Renal pelvis (tissue), 12 donors: ENCODE data around the gene RHEBL1. TPM values are rescaled to one million over a fixed set of nuclear protein-coding genes. Genes with fewer than 3 reads are reported as not detected.

Experiments used
- DNase-seq: peaks from one replicate; pipeline ENCODE4 v3.0.0-alpha.2; 2013
- long read RNA-seq, 16 experiments: transcript quantifications; one replicate each; lab custom pipeline, GENCODE V29; 2026
- polyA plus RNA-seq, 3 donors: library from polyadenylated mRNA; unstranded; fragments of 120-200 nt; gene quantifications; one replicate each; pipeline ENCODE4 v1.2.1, GENCODE V29; 2013; ENCODE audit not compliant: insufficient read length in 3 of 3

RHEBL1 gene
- 1 to 10 TPM; 1.6 to 2.1 (median 2.0) TPM for polyA plus RNA-seq
- long read RNA-seq, donor 1 = 0 reads
- long read RNA-seq, donor 2 = 0 reads
- long read RNA-seq, donor 3 = 0 reads
- long read RNA-seq, donor 4 = 0 reads
- long read RNA-seq, donor 5 = 0 reads
- long read RNA-seq, donor 6 = 0 reads
- long read RNA-seq, donor 7 = 0 reads
- long read RNA-seq, donor 8 = 0 reads
- long read RNA-seq, donor 9, partial matches to known transcripts = 0 of 2 reads
- long read RNA-seq, donor 9, other reads (novel, unspliced or antisense) = 0 of 2 reads
- long read RNA-seq, donor 10 = 0 reads
- long read RNA-seq, donor 11 = 0 reads
- long read RNA-seq, donor 12, partial matches to known transcripts = 0 of 4 reads
- long read RNA-seq, donor 12, other reads (novel, unspliced or antisense) = 0 of 4 reads
- long read RNA-seq, donor 13, partial matches to known transcripts = 0 of 1 reads
- long read RNA-seq, donor 13, other reads (novel, unspliced or antisense) = 0 of 1 reads
- long read RNA-seq, donor 14 = 0 reads
- long read RNA-seq, donor 15 = 0 reads
- long read RNA-seq, donor 16 = 0 reads

- DNase-seq = peak; percentile 96
Measured at GRCh38 chr12:49069507-49070346, at the start of gene RHEBL1. Gene RHEBL1, minus strand, starts transcription at chr12:49069979. Its CDS starts 194 bp downstream, at chr12:49069785.

DNA sequence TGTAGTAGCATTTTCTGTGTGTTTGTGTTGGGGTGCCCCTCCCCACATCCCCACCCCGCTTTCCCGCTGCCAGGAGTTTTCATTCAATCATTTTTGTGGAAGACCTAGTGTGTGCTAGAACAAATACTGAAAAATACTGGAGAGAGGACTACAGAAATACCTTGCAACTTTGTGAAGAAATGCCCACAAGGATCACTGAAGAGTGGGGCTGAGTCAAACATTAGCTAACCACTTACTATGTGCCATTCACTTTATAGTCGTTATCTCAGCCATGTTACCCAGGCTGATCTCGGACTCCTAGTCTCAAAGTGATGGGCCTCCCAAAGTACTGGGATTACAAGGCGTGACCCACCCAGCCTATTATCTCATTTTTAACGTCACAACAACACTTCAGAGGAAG is 41.4 kb upstream of the RHEBL1 start:
- no peak for DNase-seq

- peak; percentile 98 for DNase-seq
Measured at GRCh38 chr12:49110464-49111155, 40.8 kb upstream of the RHEBL1 start, which contains the start of gene LMBR1L. Gene LMBR1L, minus strand, starts transcription at chr12:49110847. Its CDS starts 292 bp downstream, at chr12:49110555.

GRCh38 chr12:49109641-49110463 is 40.1 kb upstream of the RHEBL1 start:
- no peak for DNase-seq

DNA sequence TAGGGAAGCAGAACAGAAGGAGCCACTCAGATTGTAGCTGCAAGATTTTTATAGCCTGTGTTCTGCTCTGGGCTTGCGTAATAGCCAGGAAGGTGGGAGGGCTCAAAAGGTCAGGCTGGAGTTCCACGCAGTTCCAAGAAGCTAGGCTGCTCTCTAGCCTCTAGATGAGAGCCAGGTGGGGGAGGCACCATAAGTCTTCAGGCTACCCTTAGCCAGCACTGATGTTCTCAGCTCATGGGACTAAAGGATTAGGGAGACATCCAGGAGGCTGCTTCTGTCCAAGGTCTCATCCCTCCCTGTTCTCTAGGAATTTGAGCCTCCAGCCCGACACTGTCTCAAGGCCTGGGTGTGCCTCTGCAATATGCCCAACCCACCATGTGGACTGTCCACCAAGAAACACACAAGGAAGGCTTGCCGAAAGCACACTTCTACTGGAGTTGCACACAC is 39.2 kb upstream of the RHEBL1 start:
- DNase-seq = peak; percentile 26

GRCh38 chr12:49105504-49106084 is 35.8 kb upstream of the RHEBL1 start:
- DNase-seq = no peak

DNA sequence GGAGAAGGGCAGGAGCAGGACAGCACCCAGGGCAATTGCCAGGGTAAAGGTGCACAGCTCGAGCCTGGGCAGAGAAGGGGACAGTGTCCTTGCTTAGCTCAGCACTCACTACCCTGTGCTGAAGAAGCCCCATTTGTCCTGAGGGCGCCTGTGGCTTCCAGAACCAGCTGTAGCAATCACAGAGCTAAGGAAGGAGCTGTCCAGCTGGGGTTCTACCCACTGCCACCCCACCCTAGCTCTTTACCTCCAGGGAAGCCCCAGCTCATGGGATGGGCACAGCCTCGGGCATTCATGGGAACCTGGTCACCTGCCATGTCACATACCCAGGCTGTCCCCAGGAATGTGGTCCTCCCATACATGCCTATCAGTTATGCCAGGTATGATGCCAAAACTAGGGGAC is 35.0 kb upstream of the RHEBL1 start:
- no peak for DNase-seq

DNA sequence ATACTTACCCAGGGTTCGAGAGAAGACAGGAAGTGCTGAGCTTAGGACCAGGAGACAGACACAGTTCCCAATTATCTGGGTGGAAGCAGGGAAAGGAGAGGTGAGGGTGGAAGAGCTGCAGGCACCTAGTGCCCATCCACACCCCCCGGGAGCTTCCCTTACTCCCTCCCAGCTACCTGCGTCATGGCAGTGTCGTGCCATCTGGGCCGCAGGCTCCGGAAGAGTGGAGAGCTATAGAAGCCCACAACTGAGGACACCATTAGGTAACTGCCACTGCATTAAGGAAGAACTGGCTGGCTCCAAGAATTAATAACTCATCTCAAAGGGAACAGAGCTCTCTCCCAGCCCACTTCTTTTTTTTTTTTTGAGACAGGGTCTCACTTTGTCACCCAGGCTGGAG is 30.6 kb upstream of the RHEBL1 start:
- DNase-seq = no peak

DNA sequence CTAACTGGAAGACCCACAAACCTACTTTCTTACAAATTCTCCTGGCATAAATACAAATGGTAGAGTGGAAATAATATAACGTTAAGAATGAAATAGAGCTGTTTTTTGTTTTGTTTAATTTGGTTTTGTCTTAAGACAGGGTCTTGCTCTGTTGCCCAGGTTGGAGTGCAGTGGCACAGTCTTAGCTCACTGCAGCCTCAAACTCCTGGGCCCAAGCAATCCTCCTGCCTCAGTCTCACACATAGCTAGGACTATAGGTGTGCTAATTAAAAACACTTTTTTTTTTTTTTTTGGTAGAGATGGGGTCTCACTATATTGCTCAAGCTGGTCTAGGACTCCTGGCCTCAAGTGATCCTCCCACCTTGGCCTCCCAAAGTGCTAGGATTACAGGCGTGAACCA is 28.9 kb upstream of the RHEBL1 start:
- no peak for DNase-seq

DNA sequence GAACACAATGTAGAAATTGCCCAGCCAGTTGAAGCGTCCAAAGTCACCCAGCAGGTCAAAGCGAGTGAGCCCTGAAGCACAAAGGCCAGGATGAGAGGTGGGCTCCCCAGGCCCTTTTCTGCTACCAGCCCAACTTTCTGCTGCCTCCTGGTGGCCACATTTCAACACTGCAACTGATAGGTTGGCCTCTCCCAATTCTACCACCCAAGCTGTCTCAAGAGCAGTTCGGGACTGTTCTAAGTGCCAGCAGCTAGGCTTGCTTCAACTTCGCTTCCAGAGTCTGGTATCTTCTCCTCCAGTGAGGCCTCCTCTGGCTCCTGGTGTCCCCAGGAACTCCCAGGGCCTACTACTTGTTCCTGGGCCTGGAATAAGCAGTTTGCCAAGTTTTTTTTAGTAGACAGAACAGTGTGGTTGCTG is 28.3 kb upstream of the RHEBL1 start:
- DNase-seq = peak; percentile 31

DNA sequence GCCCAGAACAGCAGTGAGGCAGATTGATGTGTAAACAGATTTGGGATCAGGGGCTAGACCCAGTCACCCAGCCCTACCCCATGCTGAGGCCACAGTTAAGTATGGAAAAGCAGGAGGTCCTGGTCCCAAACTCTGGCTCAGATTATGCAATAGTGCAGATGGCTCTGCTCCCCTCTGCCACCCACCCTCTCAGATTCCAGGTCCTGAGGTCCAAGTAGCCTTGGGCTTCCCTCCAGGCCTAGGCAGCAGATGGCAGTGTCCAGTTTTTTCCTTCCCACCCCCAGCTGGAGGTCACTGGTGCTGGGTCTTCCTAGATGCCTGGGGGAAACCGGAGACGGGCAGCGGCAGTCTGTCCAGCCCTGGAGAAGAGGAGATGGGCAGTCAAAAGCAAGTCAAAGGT is 27.6 kb upstream of the RHEBL1 start:
- no peak for DNase-seq

DNA sequence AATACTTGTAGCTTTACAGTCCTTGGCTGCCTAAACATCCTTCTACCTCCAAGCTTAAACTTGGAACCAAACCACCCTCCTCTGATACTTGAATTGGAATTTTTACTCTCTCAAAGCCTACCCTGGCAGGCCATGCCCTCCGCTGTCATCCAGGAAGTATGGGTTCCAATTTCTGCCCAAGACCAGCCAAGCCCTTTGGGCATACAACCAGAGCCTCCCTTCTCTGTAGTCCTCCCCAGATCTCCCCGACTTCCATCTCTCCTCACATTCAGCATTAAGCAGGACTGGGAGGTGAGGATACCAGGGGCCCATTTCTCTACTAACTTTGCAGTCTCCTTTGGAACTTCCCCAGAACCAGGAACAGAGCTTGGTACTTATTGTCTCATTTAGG is 25.2 kb upstream of the RHEBL1 start:
- no peak for DNase-seq

DNA sequence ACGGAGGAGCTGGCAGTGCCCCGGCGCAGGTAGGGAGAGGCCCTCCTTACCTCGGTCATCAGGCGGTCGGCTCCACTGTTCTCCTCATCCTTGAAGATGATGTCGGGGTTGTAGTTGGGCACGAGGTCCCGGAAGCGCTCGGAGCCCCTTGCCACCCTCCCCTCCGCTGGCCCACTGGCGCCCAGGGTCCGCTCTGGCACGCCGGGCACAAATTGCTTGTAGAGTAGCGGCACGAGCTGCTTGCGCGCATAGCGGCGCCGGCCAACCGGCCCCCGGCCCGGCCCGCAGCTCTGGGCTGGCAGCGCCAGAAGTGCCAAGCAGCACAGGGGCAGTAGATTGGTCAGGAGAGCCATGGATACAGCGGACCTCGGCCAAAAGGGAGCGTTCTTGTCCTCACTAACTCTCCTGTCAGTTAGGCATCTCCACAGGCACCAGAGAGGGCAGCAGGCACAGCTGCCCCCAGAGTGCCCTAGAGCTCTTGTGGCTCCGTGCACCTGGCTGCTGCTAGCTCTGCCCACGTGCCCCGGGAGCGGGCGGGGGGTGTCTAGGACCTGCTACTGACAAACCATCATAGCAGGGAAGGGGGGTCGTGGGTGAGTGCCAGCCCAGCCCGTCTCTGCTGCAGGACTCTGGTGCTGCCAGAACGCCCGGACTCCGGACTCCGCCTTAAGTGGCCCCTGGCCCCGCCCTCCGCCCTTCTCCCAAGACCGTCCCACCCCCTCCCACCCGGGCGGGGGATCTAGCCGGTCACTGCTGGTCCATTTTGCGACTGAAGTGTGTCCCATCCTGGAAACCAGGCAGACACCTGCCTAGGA is 24.6 kb upstream of the RHEBL1 start, which contains the start of gene DHH:
TSS of gene DHH (minus strand) at position 642 of the 815 bp plus-strand sequence. CDS start at position 353, 289 bp downstream.
- DNase-seq = no peak

- DNase-seq = no peak
Measured at GRCh38 chr12:49093792-49094159, 24.0 kb upstream of the RHEBL1 start.

- DNase-seq = no peak
Measured at GRCh38 chr12:49092816-49093406, 23.1 kb upstream of the RHEBL1 start.

GRCh38 chr12:49092086-49092815 is 22.5 kb upstream of the RHEBL1 start:
- DNase-seq = peak; percentile 62

DNA sequence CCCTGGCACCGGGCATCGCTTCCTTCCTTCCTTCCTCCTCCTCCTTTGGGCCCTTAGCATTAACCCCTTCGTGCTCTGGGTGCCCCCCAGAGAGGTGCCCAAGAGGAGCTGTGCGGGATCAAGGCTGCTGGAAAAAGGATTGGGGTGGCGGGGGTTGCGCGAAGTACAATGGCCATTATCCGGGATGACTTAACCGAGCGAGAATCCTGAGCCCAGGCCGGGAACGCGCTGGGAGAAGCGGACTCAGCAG is 22.0 kb upstream of the RHEBL1 start:
- DNase-seq = no peak

- DNase-seq = no peak
Measured at GRCh38 chr12:49091056-49091835, 21.5 kb upstream of the RHEBL1 start.
